Activated CD8-positive, alpha-beta memory T cell treated with anti-CD3 and anti-CD28 coated beads for 24 hours (primary cell): ENCODE results near the gene AMY1C.
"Not testable (repeated sequence)": the region's sequence is repeated elsewhere in the genome, so short reads cannot be mapped to it uniquely, and the experiment has no call there.

Source experiments
- DNase-seq: peaks from one replicate; pipeline ENCODE4 v3.0.0-alpha.2; 2020

The AMY1C gene

DNA sequence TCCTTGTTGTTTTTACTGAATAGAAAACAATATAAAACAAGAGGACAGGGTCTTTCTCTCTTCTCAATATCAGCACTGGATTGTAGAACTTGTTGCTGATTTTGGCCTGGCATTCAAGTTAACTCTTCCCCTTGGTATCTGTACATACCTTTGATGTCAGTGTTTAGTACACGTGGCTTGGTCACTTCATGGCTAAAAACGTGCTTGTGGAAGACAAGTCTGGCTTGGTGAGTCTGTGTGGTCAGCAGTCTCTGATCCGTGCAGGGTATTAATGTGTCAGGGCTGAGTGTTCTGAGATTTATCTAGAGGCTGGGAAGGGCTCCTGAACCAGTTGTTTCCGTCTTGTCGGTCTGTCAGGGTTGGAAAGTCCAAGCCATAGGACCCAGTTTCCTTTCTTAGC is at the start of gene AMY1C:
AMY1C (plus strand) TSS at position 301 of the 400 bp plus-strand sequence. CDS start 572 bp downstream, outside the sequence.
- not testable (repeated sequence) for DNase-seq

- DNase-seq: not testable (repeated sequence)
Measured at GRCh38 chr1:103700669-103701068, 49.0 kb upstream of the AMY1C start.

DNA sequence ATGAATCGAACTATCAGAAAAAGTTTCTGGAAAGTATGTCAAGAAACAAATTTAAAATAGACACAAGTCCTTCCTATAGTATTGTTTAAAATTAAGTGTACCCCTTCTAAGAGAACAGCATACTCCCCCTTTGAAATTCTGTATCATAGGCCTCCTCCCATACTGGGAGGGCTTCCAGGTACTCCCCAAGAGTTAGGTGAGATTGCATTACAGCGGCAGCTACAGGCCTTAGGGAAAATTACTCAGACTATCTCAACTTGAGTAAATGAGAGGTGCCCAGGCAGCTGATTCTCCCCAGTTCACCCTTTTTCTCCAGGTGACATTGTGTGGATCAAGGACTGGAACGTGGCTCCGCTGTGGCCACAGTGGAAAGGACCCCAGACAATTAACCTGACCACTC is 48.4 kb upstream of the AMY1C start:
- not testable (repeated sequence) for DNase-seq

DNA sequence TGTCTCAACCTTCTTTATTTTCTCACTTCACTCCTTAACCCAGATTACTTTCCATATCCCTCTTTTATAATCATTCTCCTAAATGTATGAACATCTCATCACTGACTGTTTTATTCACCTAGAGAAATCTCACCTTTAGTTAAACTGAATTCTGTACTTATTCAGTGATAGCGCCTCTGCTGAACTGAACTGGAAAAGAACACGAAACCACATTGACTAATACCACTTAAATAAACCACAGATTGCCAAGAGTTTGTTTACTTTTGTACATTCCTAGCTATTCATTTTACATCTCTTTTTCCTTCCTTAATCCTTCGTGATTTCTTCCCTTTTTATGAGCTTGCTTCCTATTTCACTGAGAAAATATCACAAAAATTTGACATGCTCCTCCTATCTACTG is 42.0 kb upstream of the AMY1C start:
- DNase-seq: not testable (repeated sequence)

DNA sequence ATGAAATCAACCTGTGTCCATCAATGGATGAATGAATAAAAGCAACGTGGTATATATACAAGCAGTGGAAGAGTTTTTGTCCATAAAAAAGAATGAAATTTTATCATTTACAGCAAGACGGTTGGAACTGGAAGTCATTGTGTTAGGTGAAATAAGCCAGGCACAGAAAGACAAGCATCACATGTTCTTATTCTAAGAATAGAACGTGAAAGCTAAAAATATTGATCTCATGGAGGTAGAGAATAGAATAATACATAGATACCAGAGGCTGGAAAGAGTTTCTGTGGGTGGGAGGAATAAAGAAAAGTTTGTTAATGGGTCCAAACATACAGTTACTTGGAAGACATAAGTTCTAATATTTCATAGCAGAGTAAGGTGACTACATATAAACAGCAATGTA is 39.3 kb upstream of the AMY1C start:
- not testable (repeated sequence) for DNase-seq

DNA sequence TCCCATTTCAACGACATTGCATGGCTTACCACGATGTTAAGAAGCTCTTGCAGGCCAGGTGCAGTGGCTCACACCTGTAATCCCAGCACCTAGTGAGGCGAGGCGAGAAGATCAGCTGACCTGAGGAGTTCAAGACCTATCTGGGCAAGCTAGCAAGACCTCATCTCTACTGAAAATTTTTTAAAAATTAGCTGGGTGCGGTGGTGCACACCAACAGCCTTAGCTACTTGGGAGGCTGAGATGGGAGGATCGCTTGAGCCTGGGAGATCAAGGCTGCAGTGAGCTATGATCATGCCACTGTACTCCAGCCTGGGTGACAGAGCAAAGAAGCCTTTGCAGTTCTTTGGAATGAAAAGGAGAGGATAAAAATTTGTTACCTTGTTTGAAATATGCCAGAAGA is 32.3 kb upstream of the AMY1C start:
- peak; percentile 43 for DNase-seq

DNA sequence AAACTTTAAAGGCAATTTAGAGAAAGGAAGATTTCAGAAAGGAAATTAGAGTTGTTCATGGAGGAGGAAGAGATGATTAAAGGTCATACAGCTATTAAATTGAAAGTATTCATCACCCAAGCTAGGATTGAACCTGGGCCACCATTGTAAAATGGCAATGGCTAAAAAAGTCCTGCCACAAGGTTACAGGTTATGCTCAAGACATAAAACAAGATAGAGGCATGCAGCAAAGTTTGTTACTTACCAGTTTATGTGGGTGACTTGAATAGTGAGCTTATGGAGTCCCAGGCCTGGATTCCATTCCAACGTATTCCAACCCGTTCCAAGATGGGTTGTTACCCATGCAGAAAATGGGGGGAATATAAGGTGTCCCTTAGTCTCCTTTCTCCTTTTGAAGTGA is 28.2 kb upstream of the AMY1C start:
- not testable (repeated sequence) for DNase-seq

DNA sequence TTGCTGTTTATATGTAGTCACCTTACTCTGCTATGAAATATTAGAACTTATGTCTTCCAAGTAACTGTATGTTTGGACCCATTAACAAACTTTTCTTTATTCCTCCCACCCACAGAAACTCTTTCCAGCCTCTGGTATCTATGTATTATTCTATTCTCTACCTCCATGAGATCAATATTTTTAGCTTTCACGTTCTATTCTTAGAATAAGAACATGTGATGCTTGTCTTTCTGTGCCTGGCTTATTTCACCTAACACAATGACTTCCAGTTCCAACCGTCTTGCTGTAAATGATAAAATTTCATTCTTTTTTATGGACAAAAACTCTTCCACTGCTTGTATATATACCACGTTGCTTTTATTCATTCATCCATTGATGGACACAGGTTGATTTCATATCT is 14.4 kb upstream of the AMY1C start:
- DNase-seq: not testable (repeated sequence)

GRCh38 chr1:103738031-103738430 is 11.7 kb upstream of the AMY1C start:
- DNase-seq: not testable (repeated sequence)

- not testable (repeated sequence) for DNase-seq
Measured at GRCh38 chr1:103744449-103744848, 5.2 kb upstream of the AMY1C start.

- not testable (repeated sequence) for DNase-seq
Measured at GRCh38 chr1:103745040-103745439, 4.7 kb upstream of the AMY1C start.

- DNase-seq: not testable (repeated sequence)
Measured at GRCh38 chr1:103748273-103748672, 1.4 kb upstream of the AMY1C start.

DNA sequence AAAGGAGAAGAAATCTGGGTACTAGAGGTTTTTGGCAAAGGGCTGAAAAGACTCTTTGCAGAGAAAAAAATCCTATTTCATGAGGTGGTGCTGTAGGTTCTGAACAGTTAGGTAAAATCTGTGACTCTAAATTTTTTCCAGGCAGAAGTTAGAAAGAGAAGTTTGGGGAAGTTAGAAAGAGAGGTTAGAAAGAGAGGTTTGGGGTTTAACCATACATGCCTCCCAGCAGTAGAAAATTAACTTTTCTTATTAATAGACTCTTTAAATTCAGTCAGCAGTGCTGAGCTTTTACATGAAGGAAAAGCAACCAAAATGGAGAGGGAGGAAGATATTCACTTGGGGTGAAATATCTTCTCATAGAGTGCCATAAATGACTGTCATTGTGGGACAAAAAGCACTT is 12.2 kb downstream of the AMY1C start:
- no peak for DNase-seq

GRCh38 chr1:103779932-103780331 is 30.2 kb downstream of the AMY1C start:
- DNase-seq: no peak

GRCh38 chr1:103783944-103784377 is 34.3 kb downstream of the AMY1C start:
- DNase-seq: no peak

- no peak for DNase-seq
Measured at GRCh38 chr1:103788377-103788776, 38.7 kb downstream of the AMY1C start.

DNA sequence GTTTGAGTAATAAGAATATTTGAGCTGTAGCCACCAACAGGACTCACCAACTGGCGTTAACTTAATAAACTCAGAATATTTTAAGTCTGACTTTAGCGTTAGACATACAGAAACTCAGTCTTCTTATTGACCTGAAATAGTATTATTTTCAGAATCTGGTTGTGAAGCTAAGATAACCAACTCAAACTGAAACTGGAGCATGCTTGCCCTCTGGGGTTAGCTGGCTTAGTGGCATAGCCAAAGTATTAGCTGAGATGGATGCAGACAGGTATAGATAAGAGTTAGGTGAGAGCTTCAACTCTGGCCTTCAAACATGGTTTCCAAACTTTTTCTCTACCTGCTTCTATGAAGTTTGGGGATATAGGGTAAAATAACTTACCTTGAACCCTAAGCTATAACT is 40.5 kb downstream of the AMY1C start:
- no peak for DNase-seq
